B cell (primary cell): ENCODE measurements around the gene SYT17. TPM values are rescaled to one million over a fixed set of nuclear protein-coding genes. Genes with fewer than 3 reads are reported as not detected.

Experiments used
- ATAC-seq: fragments of 200-7000 bp; cut with Tn5 transposase; one replicate; pipeline ENCODE4 v1.10.0; 2021; ENCODE audit warnings: low read depth, mild to moderate bottlenecking, moderate number of reproducible peaks, moderate library complexity
- CTCF ChIA-PET: fragments of 350-600 bp; sonication (Branson Sonifier 250); formaldehyde crosslinking; loops from one replicate; lab custom pipeline; 2021; ENCODE audit warnings: antibody characterized with exemption, inconsistent platforms; lab: Charles Lee
- POLR2A ChIA-PET: fragments of 350-600 bp; sonication (Branson Sonifier 250); formaldehyde crosslinking; loops from one replicate; lab custom pipeline; 2021; ENCODE audit warnings: antibody characterized with exemption; lab: Charles Lee
- DNase-seq: peaks from one replicate; pipeline ENCODE4 v3.0.0; 2013
- H2AFZ ChIP-seq: 2 replicates; pipeline ENCODE4 v1.6.1; 2012; ENCODE audit warnings: mild to moderate bottlenecking, low read depth, low read length; ENCODE audit not compliant: insufficient read depth, poor library complexity, severe bottlenecking
- H3K27ac ChIP-seq, 2 donors: 1 replicate in 1 of 2; 2 replicates in 1 of 2; pipeline ENCODE4 v1.5.1; 2012 to 2013; ENCODE audit warnings: low read length in 2 of 2, mild to moderate bottlenecking in 2 of 2, moderate library complexity in 1 of 2
- H3K27me3 ChIP-seq, 4 experiments: fragments of 200-600 bp in 1 of 4; sonication (generic) in 1 of 4; replicated peaks in 1 of 4; 1 replicate in 2 of 4; 2 replicates in 2 of 4; pipeline versions ENCODE4 v1.6.1 to v1.7.0; 2013 to 2016; ENCODE audit warnings: low read length in 3 of 4, mild to moderate bottlenecking in 2 of 4, mixed read lengths in 1 of 4, moderate library complexity in 1 of 4; ENCODE audit not compliant: insufficient read depth in 4 of 4, control insufficient read depth in 3 of 4; ENCODE audit errors: control extremely low read depth in 1 of 4
- H3K36me3 ChIP-seq, 2 experiments: replicated peaks in 1 of 2; 1 replicate in 1 of 2; 2 replicates in 1 of 2; pipeline versions ENCODE4 v1.6.1 to v1.7.1; 2013; ENCODE audit warnings: low read length in 1 of 2; ENCODE audit not compliant: insufficient read depth in 2 of 2, control insufficient read depth in 1 of 2; ENCODE audit errors: control extremely low read depth in 1 of 2, extremely low read depth in 1 of 2
- H3K4me1 ChIP-seq, 2 donors: fragments of 200-600 bp in 1 of 2; sonication (generic) in 1 of 2; 1 replicate in 1 of 2; 2 replicates in 1 of 2; pipeline versions ENCODE4 v1.5.1 to v1.6.1; 2013 to 2017; ENCODE audit warnings: low read length in 2 of 2; ENCODE audit not compliant: control insufficient read depth in 2 of 2, insufficient read depth in 2 of 2
- H3K4me2 ChIP-seq: replicated peaks from 2 replicates; pipeline ENCODE3; 2012; ENCODE audit warnings: mild to moderate bottlenecking, low read depth, low read length; ENCODE audit not compliant: poor library complexity, severe bottlenecking
- H3K4me3 ChIP-seq, 5 experiments: fragments of 200-600 bp in 1 of 5; sonication (generic) in 1 of 5; 1 replicate in 3 of 5; 2 replicates in 2 of 5; pipeline versions ENCODE4 v1.5.1 to v1.7.0; 2011 to 2016; ENCODE audit warnings: low read length in 4 of 5, mild to moderate bottlenecking in 4 of 5, low read depth in 2 of 5, control low read depth in 1 of 5, moderate library complexity in 1 of 5; ENCODE audit not compliant: insufficient read depth in 1 of 5; ENCODE audit errors: control extremely low read depth in 1 of 5, extremely low read depth in 1 of 5
- H3K79me2 ChIP-seq: fragments of 200-600 bp; sonication (generic); one replicate; pipeline ENCODE4 v1.6.0; 2016; ENCODE audit warnings: low read length; ENCODE audit not compliant: control insufficient read depth, insufficient read depth
- H3K9ac ChIP-seq: fragments of 200-600 bp; sonication (generic); 2 replicates; pipeline ENCODE4 v1.6.1; 2017; ENCODE audit warnings: mild to moderate bottlenecking, low read length, moderate library complexity
- H3K9me3 ChIP-seq, 3 donors: one replicate each; pipeline versions ENCODE4 v1.6.1 to v1.7.1; 2013; ENCODE audit warnings: low read length in 2 of 3; ENCODE audit not compliant: control insufficient read depth in 2 of 3, insufficient read depth in 1 of 3; ENCODE audit errors: control extremely low read depth in 1 of 3
- H4K20me1 ChIP-seq: 2 replicates; pipeline ENCODE4 v1.6.0; 2012; ENCODE audit warnings: mild to moderate bottlenecking, low read length; ENCODE audit not compliant: insufficient read depth, control insufficient read depth, poor library complexity, severe bottlenecking
- H3K27ac Mint-ChIP-seq: one replicate; pipeline ENCODE4 v1.8.0; 2021; ENCODE audit warnings: mixed read lengths
- H3K27me3 Mint-ChIP-seq: one replicate; pipeline ENCODE4 v1.8.0; 2021; ENCODE audit warnings: mixed read lengths
- H3K4me1 Mint-ChIP-seq: one replicate; pipeline ENCODE4 v1.8.0; 2021; ENCODE audit warnings: mixed read lengths
- H3K4me3 Mint-ChIP-seq: one replicate; pipeline ENCODE4 v1.8.0; 2021; ENCODE audit warnings: mixed read lengths
- H3K9me3 Mint-ChIP-seq: one replicate; pipeline ENCODE4 v1.8.0; 2022; ENCODE audit warnings: mixed read lengths; ENCODE audit not compliant: insufficient read depth
- CTCF ChIP-seq: fragments of 200-600 bp; IDR thresholded peaks from one replicate; pipeline ENCODE4 v1.8.0; 2022; ENCODE audit warnings: antibody characterized with exemption, mild to moderate bottlenecking
- EZH2 ChIP-seq: IDR thresholded peaks from 2 replicates; pipeline ENCODE4 v1.6.1; 2012; ENCODE audit warnings: borderline replicate concordance, low read depth, mild to moderate bottlenecking, moderate library complexity, low read length; ENCODE audit not compliant: insufficient read depth, poor library complexity, severe bottlenecking
- WGBS: methylation state at CpG from one replicate; pipeline ENCODE4 v1.1.5; 2013; ENCODE audit warnings: missing lambda C conversion rate; ENCODE audit not compliant: insufficient coverage; 5-methylcytosine and 5-hydroxymethylcytosine counted together
- intact Hi-C: fragments of 100-400 bp; cut with micrococcal nuclease; formaldehyde crosslinking; loops from one replicate; pipeline ENCODE4 v1.10.0; 2022
- polyA plus RNA-seq: library from polyadenylated mRNA; depleted of rRNA; stranded (reverse); fragments of >200 nt; gene quantifications from 2 replicates; pipeline ENCODE4 v1.2.3, GENCODE V29; 2012
- total RNA-seq, 2 donors: library from RNA; stranded (reverse); fragments of 120-200 nt in 1 of 2; gene quantifications; 1 replicate in 1 of 2; 2 replicates in 1 of 2; pipeline versions ENCODE4 v1.2.3 to v1.2.4, GENCODE V29; 2013 to 2022

The SYT17 gene
- total and polyA plus RNA-seq, 2 donors (not counting 1 experiment from before 2014, with no cell fraction given) = 24.9 to 27.7 TPM

DNA sequence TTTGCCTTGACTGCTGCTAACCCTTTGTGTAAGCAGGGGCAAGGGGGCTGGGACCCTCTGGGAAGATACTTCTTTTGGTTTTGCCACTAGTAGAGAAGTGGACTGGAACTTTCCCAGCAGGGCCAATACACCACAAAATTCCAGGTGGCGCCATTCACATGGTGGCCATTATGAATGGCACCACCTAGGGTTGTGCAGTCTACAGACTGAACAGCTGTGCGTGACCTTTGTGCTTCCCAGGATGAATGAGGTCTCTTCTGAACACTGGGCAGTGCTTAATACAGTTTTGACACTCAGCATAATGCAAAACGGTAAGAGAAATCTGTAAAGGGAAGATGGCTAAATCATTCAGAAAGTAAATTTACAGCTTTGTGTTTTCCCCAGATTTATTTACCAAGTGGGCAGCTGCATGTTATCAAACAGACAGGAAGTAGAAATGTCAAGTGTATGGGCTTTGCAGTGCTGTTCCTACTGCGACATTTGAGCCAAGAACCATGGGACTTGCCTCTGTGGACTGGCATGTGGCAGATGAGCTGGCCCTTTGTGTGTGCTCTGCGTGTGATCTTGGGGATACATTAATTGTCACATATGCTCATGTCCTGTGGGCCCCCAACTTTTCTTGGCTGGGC is 9.2 kb downstream of the SYT17 start:
- no peaks in the 10 kb centered on the region for H3K27me3 ChIP-seq
- H2AFZ ChIP-seq = no peak overlapping the region
- H3K9me3 ChIP-seq = peaks cover 0 to 4% (median 0%) of the 10 kb centered on the region in 3 donors
- H3K4me3 ChIP-seq = no peak overlapping the region
- CTCF ChIA-PET = interaction anchor here (1.1 to 5.8 kb wide), 3 partner anchors 82 to 326 kb away, joined by 3 to 31 read pairs (median 4); no protein-coding TSS in a partner anchor
- H3K4me2 ChIP-seq = no peak overlapping the region
- H3K9ac ChIP-seq = no peak overlapping the region
- H3K36me3 ChIP-seq = no peaks in the 10 kb centered on the region
- H3K27me3 Mint-ChIP-seq = no peaks in the 10 kb centered on the region
- peaks cover 0 to 16% of the 10 kb centered on the region in 2 donors for H3K4me1 ChIP-seq
- no peaks in the 10 kb centered on the region for H4K20me1 ChIP-seq
- DNase-seq = no peak
- H3K9me3 Mint-ChIP-seq = no peaks in the 10 kb centered on the region
- H3K4me1 Mint-ChIP-seq = peaks cover 27% of the 10 kb centered on the region
- no peak overlapping the region for H3K27ac ChIP-seq
- intact Hi-C loops = no loop called here
- H3K27ac Mint-ChIP-seq = no peak overlapping the region
- ATAC-seq = no peak
- H3K4me3 Mint-ChIP-seq = no peak overlapping the region
- POLR2A ChIA-PET = no interaction called here
- 84% methylated on average over 5 of the region's 5 CpGs for WGBS
- TF ChIP-seq EZH2 (no peak), CTCF (no peak)
- H3K79me2 ChIP-seq = no peaks in the 10 kb centered on the region
